G401.6 (cell line): ENCODE data around the gene MLANA.

Experiments used
- FAIRE-seq: peaks from 2 replicates; lab custom pipeline; 2012; peaks lifted over from hg19 to GRCh38; lab: Jason Lieb, UNC

MLANA gene

GRCh38 chr9:5890641-5891040 lies at the start of gene MLANA:
TSS of gene MLANA (plus strand) at chr9:5890889. CDS start at chr9:5892475, 1,586 bp downstream.
- no peak for FAIRE-seq

- no peak for FAIRE-seq
Measured at GRCh38 chr9:5841771-5842573, 48.7 kb upstream of the MLANA start.

GRCh38 chr9:5842929-5843793 lies 47.5 kb upstream of the MLANA start:
- FAIRE-seq: no peak

GRCh38 chr9:5843794-5844471 lies 46.8 kb upstream of the MLANA start:
- FAIRE-seq: no peak

- no peak for FAIRE-seq
Measured at GRCh38 chr9:5845157-5845531, 45.5 kb upstream of the MLANA start.

- FAIRE-seq: no peak
Measured at GRCh38 chr9:5846096-5846495, 44.6 kb upstream of the MLANA start.

- no peak for FAIRE-seq
Measured at GRCh38 chr9:5846501-5846921, 44.2 kb upstream of the MLANA start.

GRCh38 chr9:5848372-5848882 lies 42.3 kb upstream of the MLANA start:
- FAIRE-seq: no peak

GRCh38 chr9:5850724-5851122 lies 40.0 kb upstream of the MLANA start:
- no peak for FAIRE-seq

GRCh38 chr9:5851445-5851844 lies 39.2 kb upstream of the MLANA start:
- no peak for FAIRE-seq

GRCh38 chr9:5852987-5853386 lies 37.7 kb upstream of the MLANA start:
- FAIRE-seq: no peak

- FAIRE-seq: no peak
Measured at GRCh38 chr9:5853617-5854016, 37.1 kb upstream of the MLANA start.

GRCh38 chr9:5854063-5854790 lies 36.5 kb upstream of the MLANA start:
- FAIRE-seq: no peak

- no peak for FAIRE-seq
Measured at GRCh38 chr9:5857928-5858327, 32.8 kb upstream of the MLANA start.

GRCh38 chr9:5858833-5859232 lies 31.9 kb upstream of the MLANA start:
- FAIRE-seq: no peak

GRCh38 chr9:5863092-5863746 lies 27.5 kb upstream of the MLANA start:
- FAIRE-seq: no peak

- no peak for FAIRE-seq
Measured at GRCh38 chr9:5864446-5864845, 26.2 kb upstream of the MLANA start.

- no peak for FAIRE-seq
Measured at GRCh38 chr9:5866272-5866671, 24.4 kb upstream of the MLANA start.

GRCh38 chr9:5866685-5867084 lies 24.0 kb upstream of the MLANA start:
- FAIRE-seq: no peak

- no peak for FAIRE-seq
Measured at GRCh38 chr9:5868235-5868634, 22.5 kb upstream of the MLANA start.

GRCh38 chr9:5869315-5870019 lies 21.2 kb upstream of the MLANA start:
- FAIRE-seq: no peak
